NOMO-1 treated with DMSO at 0.1 percent for 48 hours (cell line): ENCODE measurements around the gene KAT14.
"Not testable (repeated sequence)": the region's sequence is repeated elsewhere in the genome, so short reads cannot be mapped to it uniquely, and the experiment has no call there.

Experiments used
- DNase-seq: peaks from one replicate; lab custom pipeline; 2025; ENCODE audit not compliant: unreplicated experiment; lab: John Stamatoyannopoulos, UW

The KAT14 gene

GRCh38 chr20:18218280-18218679 lies 80.6 kb downstream of the KAT14 start:
- DNase-seq = no peak

- no peak for DNase-seq
These were observed 85.7 kb downstream of the KAT14 start for GRCh38 chr20:18223409-18223808.

- DNase-seq = no peak
These were observed 87.4 kb downstream of the KAT14 start for GRCh38 chr20:18224968-18225568.

- DNase-seq = no peak
These were observed 88.0 kb downstream of the KAT14 start for GRCh38 chr20:18225632-18226031.

- not testable (repeated sequence) for DNase-seq
These were observed 89.1 kb downstream of the KAT14 start for GRCh38 chr20:18226741-18227140.

GRCh38 chr20:18233408-18233943 lies 95.8 kb downstream of the KAT14 start:
- no peak for DNase-seq
